H1 (cell line): ENCODE measurements around the gene SEMA4D. TPM values are rescaled to one million over a fixed set of nuclear protein-coding genes. Genes with fewer than 3 reads are reported as not detected.

Experiments used
- CTCF ChIA-PET: fragments of 300-600 bp; sonication (Branson Sonifier 250); formaldehyde crosslinking; loops from one replicate; lab custom pipeline; 2021; ENCODE audit not compliant: partially characterized antibody; lab: Charles Lee
- POLR2A ChIA-PET: fragments of 300-600 bp; sonication (Branson Sonifier 250); formaldehyde crosslinking; loops from one replicate; lab custom pipeline; 2021; ENCODE audit warnings: inconsistent platforms; ENCODE audit not compliant: partially characterized antibody; lab: Charles Lee
- DNase-seq, 2 experiments: peaks; one replicate each; pipeline versions ENCODE4 v3.0.0 to v3.0.0-alpha.2; 2010 to 2022; ENCODE audit warnings: low spot score in 2 of 2, low read depth in 1 of 2, mixed read lengths in 1 of 2
- FAIRE-seq: peaks from 2 replicates; lab custom pipeline; 2011; peaks lifted over from hg19 to GRCh38; lab: Jason Lieb, UNC
- H2AFZ ChIP-seq: 2 replicates; pipeline ENCODE4 v1.8.1; 2012; ENCODE audit warnings: low read length, inconsistent platforms
- H2AK5ac ChIP-seq: 2 replicates; pipeline ENCODE4 v1.6.1; 2013; ENCODE audit warnings: low read depth, low read length
- H2BK120ac ChIP-seq: replicated peaks from 2 replicates; pipeline ENCODE3; 2013; ENCODE audit warnings: low read depth, low read length, inconsistent platforms
- H2BK12ac ChIP-seq: 2 replicates; pipeline ENCODE4 v1.6.1; 2013; ENCODE audit warnings: low read depth, low read length
- H2BK15ac ChIP-seq: 2 replicates; pipeline ENCODE4 v1.6.1; 2013; ENCODE audit warnings: low read length
- H2BK20ac ChIP-seq: 2 replicates; pipeline ENCODE4 v1.6.1; 2013; ENCODE audit warnings: low read length
- H2BK5ac ChIP-seq: 2 replicates; pipeline ENCODE4 v1.6.1; 2013; ENCODE audit warnings: low read depth, low read length
- H3K14ac ChIP-seq: 2 replicates; pipeline ENCODE4 v1.6.1; 2013; ENCODE audit warnings: inconsistent platforms; ENCODE audit not compliant: insufficient read length
- H3K18ac ChIP-seq: 2 replicates; pipeline ENCODE4 v1.6.1; 2013; ENCODE audit warnings: low read length; ENCODE audit errors: extremely low read depth
- H3K23ac ChIP-seq: 2 replicates; pipeline ENCODE4 v1.6.1; 2013; ENCODE audit warnings: inconsistent platforms; ENCODE audit not compliant: insufficient read length
- H3K23me2 ChIP-seq: 2 replicates; pipeline ENCODE4 v1.6.1; 2013; ENCODE audit warnings: low read depth, low read length
- H3K27ac ChIP-seq: 2 replicates; pipeline ENCODE4 v1.6.1; 2011; ENCODE audit warnings: low read depth, low read length, inconsistent platforms
- H3K27me3 ChIP-seq, 4 experiments: replicated peaks in 1 of 4; 1 replicate in 1 of 4; 2 replicates in 3 of 4; pipeline versions ENCODE4 v1.6.1 to v1.8.1; 2011 to 2013; ENCODE audit warnings: low read length in 3 of 4, mild to moderate bottlenecking in 3 of 4, inconsistent platforms in 2 of 4, mixed read lengths in 2 of 4, moderate library complexity in 1 of 4; ENCODE audit not compliant: control insufficient read depth in 3 of 4, insufficient read depth in 3 of 4; ENCODE audit errors: extremely low read depth in 1 of 4
- H3K36me3 ChIP-seq, 4 experiments: 2 replicates each; pipeline versions ENCODE4 v1.6.1 to v1.8.1; 2011 to 2013; ENCODE audit warnings: mild to moderate bottlenecking in 4 of 4, low read length in 3 of 4, moderate library complexity in 2 of 4, control low read depth in 1 of 4, inconsistent platforms in 1 of 4; ENCODE audit not compliant: insufficient read depth in 4 of 4, control insufficient read depth in 2 of 4
- H3K4ac ChIP-seq: replicated peaks from 2 replicates; pipeline ENCODE3; 2013; ENCODE audit warnings: low read length, low read depth, mixed read lengths, inconsistent platforms; ENCODE audit not compliant: insufficient read length
- H3K4me1 ChIP-seq, 4 experiments: replicated peaks in 1 of 4; 1 replicate in 1 of 4; 2 replicates in 3 of 4; pipeline versions ENCODE4 v1.6.1 to v1.8.1; 2011 to 2013; ENCODE audit warnings: low read length in 3 of 4, inconsistent platforms in 2 of 4, mixed read lengths in 1 of 4; ENCODE audit not compliant: insufficient read depth in 4 of 4, control insufficient read depth in 3 of 4
- H3K4me2 ChIP-seq, 2 experiments: 2 replicates each; pipeline versions ENCODE4 v1.6.1 to v1.8.1; 2011 to 2013; ENCODE audit warnings: low read depth in 2 of 2, low read length in 2 of 2, control low read depth in 1 of 2, inconsistent platforms in 1 of 2, mild to moderate bottlenecking in 1 of 2; ENCODE audit not compliant: insufficient read depth in 1 of 2
- H3K4me3 ChIP-seq, 4 experiments: fragments of 200-600, 300-600 bp in 1 of 4; sonication (generic), shearing (Covaris generic), sonication (Bioruptor Twin) in 1 of 4; 2 replicates each; pipeline versions ENCODE4 v1.5.1 to v1.8.1; 2011 to 2016; ENCODE audit warnings: low read length in 4 of 4, low read depth in 3 of 4, control low read depth in 2 of 4, inconsistent platforms in 2 of 4, mild to moderate bottlenecking in 2 of 4, mixed read lengths in 1 of 4, moderate library complexity in 1 of 4; ENCODE audit not compliant: insufficient read depth in 2 of 4; ENCODE audit errors: extremely low read depth in 1 of 4
- H3K56ac ChIP-seq: replicated peaks from 2 replicates; pipeline ENCODE3; 2013; ENCODE audit warnings: low read depth, mild to moderate bottlenecking, mixed read lengths, low read length, inconsistent platforms; ENCODE audit not compliant: insufficient read length
- H3K79me1 ChIP-seq: 2 replicates; pipeline ENCODE4 v1.6.1; 2013; ENCODE audit warnings: low read depth, low read length, control low read depth
- H3K79me2 ChIP-seq, 2 experiments: 2 replicates each; pipeline versions ENCODE4 v1.6.1 to v1.8.1; 2012 to 2013; ENCODE audit warnings: low read length in 2 of 2, mild to moderate bottlenecking in 2 of 2, inconsistent platforms in 1 of 2; ENCODE audit not compliant: insufficient read depth in 2 of 2, control insufficient read depth in 1 of 2
- H3K9ac ChIP-seq, 4 experiments: replicated peaks in 1 of 4; 1 replicate in 1 of 4; 2 replicates in 3 of 4; pipeline versions ENCODE4 v1.6.1 to v1.8.1; 2011 to 2013; ENCODE audit warnings: low read depth in 3 of 4, low read length in 3 of 4, control low read depth in 2 of 4, mild to moderate bottlenecking in 2 of 4, moderate library complexity in 2 of 4, inconsistent platforms in 1 of 4; ENCODE audit errors: extremely low read depth in 1 of 4
- H3K9me3 ChIP-seq, 2 experiments: 2 replicates each; pipeline versions ENCODE4 v1.6.1 to v1.8.1; 2012 to 2013; ENCODE audit warnings: mild to moderate bottlenecking in 2 of 2, moderate library complexity in 2 of 2, control low read depth in 1 of 2, inconsistent platforms in 1 of 2, low read depth in 1 of 2, low read length in 1 of 2, mixed read lengths in 1 of 2; ENCODE audit not compliant: insufficient read depth in 2 of 2
- H4K20me1 ChIP-seq, 2 experiments: replicated peaks in 1 of 2; 2 replicates each; pipeline versions ENCODE3 to v1.8.1; 2011 to 2013; ENCODE audit warnings: inconsistent platforms in 2 of 2, low read length in 2 of 2, mild to moderate bottlenecking in 1 of 2; ENCODE audit not compliant: insufficient read depth in 2 of 2, control insufficient read depth in 1 of 2
- H4K5ac ChIP-seq: 2 replicates; pipeline ENCODE4 v1.6.1; 2013; ENCODE audit warnings: low read length, low read depth, mixed read lengths, inconsistent platforms; ENCODE audit not compliant: insufficient read length
- H4K8ac ChIP-seq: 2 replicates; pipeline ENCODE4 v1.8.0; 2013; ENCODE audit warnings: mild to moderate bottlenecking, moderate library complexity, low read length, inconsistent platforms; ENCODE audit not compliant: insufficient read depth; ENCODE audit errors: extremely low read depth
- H4K91ac ChIP-seq: replicated peaks from 2 replicates; pipeline ENCODE3; 2013; ENCODE audit warnings: low read length, mixed read lengths, inconsistent platforms; ENCODE audit not compliant: insufficient read length
- CBX8 ChIP-seq: fragments of 300-800, 300-1000 bp; sonication (generic); IDR thresholded peaks from 2 replicates; pipeline ENCODE4 v1.7.1; 2016; ENCODE audit warnings: low read depth, low read length, borderline replicate concordance
- CHD2 ChIP-seq: IDR thresholded peaks from 2 replicates; pipeline ENCODE4 v1.6.1; 2012; ENCODE audit warnings: low read length, improper control_type of control experiment
- CREB1 ChIP-seq: IDR thresholded peaks from 2 replicates; pipeline ENCODE4 v1.6.1; 2012; ENCODE audit warnings: inconsistent platforms
- EGR1 ChIP-seq: IDR thresholded peaks from 2 replicates; pipeline ENCODE4 v1.6.1; 2011; ENCODE audit warnings: low read depth, low read length, borderline replicate concordance
- EZH2 ChIP-seq: fragments of 200-600 bp; sonication (generic); IDR thresholded peaks from 2 replicates; pipeline ENCODE4 v1.7.1; 2012; ENCODE audit warnings: low read depth, mild to moderate bottlenecking, moderate library complexity, low read length, inconsistent platforms; ENCODE audit not compliant: severe bottlenecking
- JUN ChIP-seq: IDR thresholded peaks from 2 replicates; pipeline ENCODE4 v1.6.1; 2011; ENCODE audit warnings: low read depth, mild to moderate bottlenecking, improper control_type of control experiment, low read length
- KDM1A ChIP-seq: fragments of 200-600, 300-600 bp; sonication (generic); IDR thresholded peaks from 2 replicates; pipeline ENCODE4 v1.7.1; 2016; ENCODE audit warnings: mild to moderate bottlenecking, low read length, borderline replicate concordance
- KDM4A ChIP-seq: IDR thresholded peaks from one replicate; pipeline ENCODE4 v1.7.1; 2012; ENCODE audit warnings: low read depth, mild to moderate bottlenecking, moderate library complexity, low read length, inconsistent platforms; ENCODE audit not compliant: severe bottlenecking
- NRF1 ChIP-seq: IDR thresholded peaks from 2 replicates; pipeline ENCODE4 v1.6.1; 2011; ENCODE audit warnings: mild to moderate bottlenecking, low read depth, low read length, improper control_type of control experiment
- POU5F1 ChIP-seq: IDR thresholded peaks from 2 replicates; pipeline ENCODE4 v1.6.1; 2011; ENCODE audit warnings: low read depth, mild to moderate bottlenecking, low read length, moderate library complexity
- SIN3A ChIP-seq, 2 experiments: IDR thresholded peaks in 1 of 2; conservative IDR thresholded peaks in 1 of 2; 2 replicates each; pipeline ENCODE4 v1.6.1; 2011 to 2012; ENCODE audit warnings: low read length in 2 of 2, improper control_type of control experiment in 1 of 2, low read depth in 1 of 2, mild to moderate bottlenecking in 1 of 2
- SP1 ChIP-seq: IDR thresholded peaks from 2 replicates; pipeline ENCODE4 v1.6.1; 2011; ENCODE audit warnings: low read depth, low read length
- SRF ChIP-seq: IDR thresholded peaks from 2 replicates; pipeline ENCODE4 v1.6.1; 2011; ENCODE audit warnings: mild to moderate bottlenecking, low read depth, low read length, moderate library complexity
- TAF1 ChIP-seq: IDR thresholded peaks from 2 replicates; pipeline ENCODE4 v1.6.1; 2011; ENCODE audit warnings: mild to moderate bottlenecking, low read depth, low read length
- WGBS, 2 experiments: shearing (Covaris generic) in 1 of 2; methylation state at CpG; one replicate each; pipeline versions ENCODE4 v1.1.6 to v1.1.7; 2013 to 2015; ENCODE audit warnings: low lambda C conversion rate in 2 of 2, mixed read lengths in 2 of 2, inconsistent platforms in 1 of 2, low coverage in 1 of 2, missing lambda C conversion rate in 1 of 2; ENCODE audit not compliant: insufficient replicate concordance in 2 of 2, insufficient coverage in 1 of 2, insufficient read length in 1 of 2; ENCODE audit errors: extremely low coverage in 1 of 2, missing lambda C conversion rate in 1 of 2; 5-methylcytosine and 5-hydroxymethylcytosine counted together
- polyA plus RNA-seq, 7 experiments: library from polyadenylated mRNA; depleted of rRNA in 3 of 7; stranded (reverse) in 5 of 7; unstranded in 2 of 7; fragments of >200 nt in 5 of 7; fragments of 200-250 nt in 2 of 7; gene quantifications; 1 replicate in 5 of 7; 2 replicates in 1 of 7; 4 replicates in 1 of 7; pipeline versions ENCODE4 v1.2.1 to v1.2.3, GENCODE V29; 2011 to 2013; ENCODE audit warnings: missing spikeins in 2 of 7, mixed read lengths in 2 of 7
- total RNA-seq: library from RNA; stranded (reverse); fragmentation: NEBNext Ultra II Directional; extraction: Animal tissue kit (Norgen Biotek cat#: 25700); gene quantifications from 2 replicates; pipeline ENCODE4 v1.2.1, GENCODE V29; 2021

Gene SEMA4D
- total and polyA plus RNA-seq, 2 of the 8 experiments (the other 6 are each of a cell fraction or from before 2014, with no cell fraction given), result 21.0 to 70.4 TPM

DNA sequence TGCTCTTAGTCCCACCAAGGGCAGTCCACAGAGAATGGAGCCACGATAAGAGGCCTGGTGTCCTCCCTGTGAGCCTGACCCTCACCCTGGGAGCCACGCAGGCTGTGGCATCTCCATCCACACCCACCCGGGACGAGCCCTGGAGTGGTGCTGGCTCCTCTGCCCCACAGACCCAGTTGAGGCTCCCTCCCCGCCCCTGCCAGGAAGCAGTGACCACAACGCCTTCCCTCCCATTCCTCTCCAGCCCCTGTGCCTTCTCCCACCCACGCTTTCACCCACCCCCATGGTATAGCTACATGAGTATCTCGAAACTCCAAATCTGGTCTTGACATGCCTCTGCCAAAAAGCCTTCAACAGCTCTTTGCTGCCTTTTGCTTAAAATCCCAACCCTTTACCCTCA, 57.9 kb downstream of the SEMA4D start:
- Histone ChIP-seq H3K36me3 (no peaks in the 10 kb centered on the region; a peak in 1 of 8 replicates), H2AFZ (no peak overlapping the region), H3K14ac (no peak overlapping the region), H3K4me2 (no peak overlapping the region), H2BK120ac (no peak overlapping the region), H3K18ac (no peak overlapping the region), H2BK20ac (no peak overlapping the region), H2BK12ac (no peak overlapping the region; the same call in 1 of the 2 replicates), H4K91ac (no peak overlapping the region), H3K4me1 (peaks cover 15 to 55% (median 25%) of the 10 kb centered on the region in 4 experiments), H3K9me3 (no peaks in the 10 kb centered on the region), H4K8ac (no peak overlapping the region), H3K27me3 (no peaks in the 10 kb centered on the region), H4K20me1 (peaks cover 4 to 8% of the 10 kb centered on the region in 2 experiments), H3K9ac (peak overlapping the region in 1 of 4 experiments; percentile 14; a peak in 1 of 7 replicates), H3K79me1 (peaks cover 24% of the 10 kb centered on the region), H3K79me2 (peaks cover 0 to 67% of the 10 kb centered on the region in 2 experiments; a peak in 2 of 4 replicates), H4K5ac (no peak overlapping the region), H3K23ac (no peak overlapping the region), H3K27ac (no peak overlapping the region), H3K4ac (no peak overlapping the region), H2AK5ac (peak overlapping the region; percentile 69; the same call in 1 of the 2 replicates), H3K56ac (no peak overlapping the region), H3K4me3 (no peak overlapping the region), H2BK5ac (no peak overlapping the region), H2BK15ac (no peak overlapping the region), H3K23me2 (no peaks in the 10 kb centered on the region)
- ChIA-PET CTCF (interaction anchor here (1.1 to 6.3 kb wide), 4 partner anchors 10 to 153 kb away, joined by 3 to 45 read pairs (median 6); no protein-coding TSS in a partner anchor), POLR2A (interaction anchor here (0.9 to 1.7 kb wide), 4 partner anchors 11 to 77 kb away, joined by 3 to 4 read pairs (median 4); no protein-coding TSS in a partner anchor)
- WGBS, 2 experiments, result 100% methylated on average over 4 of the region's 8 CpGs; no CpG with 5 or more reads in 1 of the 2 experiments
- no peak for DNase-seq
- FAIRE-seq, result no peak
- TF ChIP-seq TAF1, result no peak
- TF ChIP-seq SRF, result no peak
- TF ChIP-seq KDM1A, result no peak
- no peak for TF ChIP-seq POU5F1
- no peak for TF ChIP-seq KDM4A
- no peak for TF ChIP-seq SIN3A (conservative IDR thresholded peaks at IDR 0.05 in 1 of 2, IDR thresholded peaks at IDR 0.05 in 1 of 2; ENCODE audit: low read depth in 1 of 2, low read length in 2 of 2)
- no peak for TF ChIP-seq NRF1
- no peak for TF ChIP-seq JUN
- no peak for TF ChIP-seq CHD2
- no peak for TF ChIP-seq EGR1
- no peak for TF ChIP-seq EZH2
- no peak for TF ChIP-seq CREB1
- no peak for TF ChIP-seq CBX8
- TF ChIP-seq SP1, result no peak
